HG03521 (cell line): ENCODE measurements around the gene GDF15.
"Not testable (repeated sequence)": the region's sequence is repeated elsewhere in the genome, so short reads cannot be mapped to it uniquely, and the experiment has no call there.

Experiments used
- ATAC-seq: cut with Tn5 transposase; IDR thresholded peaks from one replicate; pipeline ENCODE4 v1.9.1; 2021; ENCODE audit warnings: mild to moderate bottlenecking, moderate library complexity; ENCODE audit not compliant: unreplicated experiment

GDF15 gene

GRCh38 chr19:18385675-18386542, at the start of gene GDF15:
TSS of gene GDF15 (plus strand) at chr19:18386158. CDS start at chr19:18386190, 32 bp downstream.
- no peak for ATAC-seq

GRCh38 chr19:18338541-18338940, 47.4 kb upstream of the GDF15 start:
- no peak for ATAC-seq

GRCh38 chr19:18339723-18340122, 46.2 kb upstream of the GDF15 start:
- ATAC-seq: no peak

GRCh38 chr19:18340190-18340989, 45.6 kb upstream of the GDF15 start, which contains the start of gene PGPEP1:
TSS of gene PGPEP1 (plus strand) at chr19:18340598. CDS start at chr19:18340682, 84 bp downstream.
- peak; percentile 63 for ATAC-seq

GRCh38 chr19:18340990-18341868, 44.7 kb upstream of the GDF15 start:
- peak; percentile 41 for ATAC-seq

GRCh38 chr19:18342090-18342632, 43.8 kb upstream of the GDF15 start:
- no peak for ATAC-seq

- no peak for ATAC-seq
Observed at GRCh38 chr19:18344582-18344950, 41.4 kb upstream of the GDF15 start.

GRCh38 chr19:18345296-18345695, 40.7 kb upstream of the GDF15 start:
- ATAC-seq: no peak

GRCh38 chr19:18346091-18346490, 39.9 kb upstream of the GDF15 start:
- ATAC-seq: no peak

- no peak for ATAC-seq
Observed at GRCh38 chr19:18348171-18348570, 37.8 kb upstream of the GDF15 start.

GRCh38 chr19:18348818-18349339, 37.1 kb upstream of the GDF15 start:
- not testable (repeated sequence) for ATAC-seq

- ATAC-seq: no peak
Observed at GRCh38 chr19:18349524-18350128, 36.3 kb upstream of the GDF15 start.

- ATAC-seq: no peak
Observed at GRCh38 chr19:18350490-18350889, 35.5 kb upstream of the GDF15 start.

GRCh38 chr19:18351544-18351943, 34.4 kb upstream of the GDF15 start:
- no peak for ATAC-seq

GRCh38 chr19:18353378-18354005, 32.5 kb upstream of the GDF15 start:
- no peak for ATAC-seq

GRCh38 chr19:18354743-18355142, 31.2 kb upstream of the GDF15 start:
- not testable (repeated sequence) for ATAC-seq

GRCh38 chr19:18357041-18357440, 28.9 kb upstream of the GDF15 start:
- no peak for ATAC-seq

- ATAC-seq: no peak
Observed at GRCh38 chr19:18361646-18362045, 24.3 kb upstream of the GDF15 start.

- no peak for ATAC-seq
Observed at GRCh38 chr19:18362934-18363542, 22.9 kb upstream of the GDF15 start.
